Esophagus (tissue), 2 donors: ENCODE measurements around the gene LILRB4. TPM values are rescaled to one million over a fixed set of nuclear protein-coding genes. Genes with fewer than 3 reads are reported as not detected.

ENCODE experiments used
- H3K27ac ChIP-seq, 2 donors: one replicate each; pipeline ENCODE4 v1.5.1; 2013; ENCODE audit warnings: low read depth in 2 of 2, mild to moderate bottlenecking in 2 of 2, inconsistent platforms in 1 of 2, low read length in 1 of 2, moderate library complexity in 1 of 2
- H3K27me3 ChIP-seq, 2 donors: one replicate each; pipeline ENCODE4 v1.6.1; 2013; ENCODE audit warnings: low read length in 2 of 2, control low read depth in 1 of 2, mild to moderate bottlenecking in 1 of 2; ENCODE audit not compliant: insufficient read depth in 2 of 2, control insufficient read depth in 1 of 2
- H3K36me3 ChIP-seq, 2 donors: one replicate each; pipeline ENCODE4 v1.6.1; 2013; ENCODE audit warnings: low read length in 1 of 2; ENCODE audit not compliant: control insufficient read depth in 2 of 2, insufficient read depth in 2 of 2
- H3K4me1 ChIP-seq, 2 donors: one replicate each; pipeline ENCODE4 v1.6.1; 2013; ENCODE audit warnings: low read length in 1 of 2; ENCODE audit not compliant: control insufficient read depth in 2 of 2, insufficient read depth in 2 of 2
- H3K4me3 ChIP-seq, 2 donors: one replicate each; pipeline ENCODE4 v1.5.1; 2013; ENCODE audit warnings: low read length in 2 of 2, mild to moderate bottlenecking in 2 of 2, low read depth in 1 of 2, moderate library complexity in 1 of 2
- H3K9me3 ChIP-seq, 2 donors: one replicate each; pipeline ENCODE4 v1.6.1; 2013; ENCODE audit warnings: mild to moderate bottlenecking in 2 of 2, low read depth in 1 of 2, low read length in 1 of 2, moderate library complexity in 1 of 2; ENCODE audit not compliant: control insufficient read depth in 2 of 2, insufficient read depth in 1 of 2
- WGBS, 2 donors: extraction: QIAGEN DNeasy Blood & Tissue Kit; methylation state at CpG; one replicate each; pipeline ENCODE4 v1.1.7; 2013; 5-methylcytosine and 5-hydroxymethylcytosine counted together
- polyA plus RNA-seq, 2 donors: library from polyadenylated mRNA; stranded (reverse); fragments of 200-250 nt; gene quantifications; one replicate each; pipeline ENCODE4 v1.2.3, GENCODE V29; 2013
- donor health status: healthy with polysubstance abuse.
- donor health status: Bipolar disorder and iron deficiency.

LILRB4 gene
- polyA plus RNA-seq, 2 donors, result 0.35 to 0.58 TPM

DNA sequence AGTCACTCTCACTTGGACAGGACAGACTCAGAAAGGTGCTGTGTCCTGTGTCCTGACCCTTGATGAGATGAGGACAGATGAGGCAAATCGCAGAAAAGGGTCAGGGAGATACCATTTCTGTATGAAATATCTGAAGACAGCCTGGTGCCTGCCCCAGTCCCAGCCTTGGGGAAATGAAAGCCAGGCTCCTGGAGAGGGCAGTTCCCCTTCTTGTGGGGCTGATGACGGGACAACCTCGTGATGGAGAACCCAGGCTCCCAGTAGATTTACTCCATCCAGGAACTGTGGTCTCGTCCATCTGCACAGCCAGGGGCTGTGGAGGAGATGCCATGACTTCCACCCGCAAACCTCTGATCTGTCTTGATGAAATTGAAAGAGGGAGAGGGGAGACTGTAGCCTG, 18.7 kb upstream of the LILRB4 start:
- Histone ChIP-seq H3K27me3 (no peaks in the 10 kb centered on the region), H3K9me3 (no peaks in the 10 kb centered on the region), H3K36me3 (no peaks in the 10 kb centered on the region), H3K27ac (no peak overlapping the region), H3K4me1 (no peaks in the 10 kb centered on the region), H3K4me3 (no peak overlapping the region)
- WGBS, 2 donors, result 69 to 71% methylated on average over 5 of the region's 5 CpGs

DNA sequence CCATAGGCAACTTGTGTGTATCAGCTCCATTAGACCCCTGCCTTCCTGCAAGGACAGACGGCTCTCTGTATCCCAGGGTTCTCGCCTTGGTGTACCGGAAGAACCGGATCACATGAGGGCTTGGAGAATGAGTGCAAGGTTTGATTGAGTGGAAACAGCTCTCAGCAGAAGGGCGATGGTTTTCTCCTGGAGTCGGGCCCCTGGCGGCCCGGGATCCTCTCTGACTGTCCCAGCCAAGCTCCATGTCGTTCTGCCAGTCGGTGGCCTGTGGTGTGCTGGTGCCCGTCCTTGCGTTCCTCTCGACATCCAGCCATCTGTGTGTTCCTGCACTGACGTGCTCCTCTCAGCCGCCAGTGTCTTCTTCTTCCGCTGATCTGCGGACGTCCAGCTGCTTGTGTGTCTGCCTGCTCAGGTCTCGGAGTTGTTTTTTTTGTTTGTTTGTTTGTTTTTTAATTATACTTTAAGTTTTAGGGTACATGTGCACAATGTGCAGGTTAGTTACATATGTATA, 16.4 kb upstream of the LILRB4 start:
- Histone ChIP-seq H3K9me3 (no peaks in the 10 kb centered on the region), H3K4me3 (no peak overlapping the region), H3K4me1 (no peaks in the 10 kb centered on the region), H3K27me3 (no peaks in the 10 kb centered on the region), H3K36me3 (no peaks in the 10 kb centered on the region), H3K27ac (no peak overlapping the region)
- 86 to 91% methylated on average over 19 of the region's 19 CpGs for WGBS, 2 donors

DNA sequence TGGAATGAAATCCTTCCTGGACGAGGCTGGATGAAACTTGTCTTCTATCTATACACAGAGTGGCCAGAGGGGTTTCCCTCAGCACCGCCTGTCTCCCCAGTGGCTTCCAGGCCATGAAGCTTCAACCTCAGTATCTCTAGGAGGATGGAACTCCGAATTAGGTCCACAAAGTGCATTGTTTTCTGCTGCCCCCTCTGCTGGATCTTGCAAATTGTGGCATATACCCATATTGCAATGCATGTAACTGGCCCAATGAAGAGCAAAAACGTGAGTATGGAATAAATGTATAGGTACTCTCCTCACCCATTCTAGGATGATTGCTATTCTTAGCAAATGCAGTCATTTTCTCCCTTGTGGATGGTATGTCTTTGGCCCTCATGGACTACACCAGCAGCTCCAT, 14.7 kb upstream of the LILRB4 start:
- Histone ChIP-seq H3K4me1 (no peaks in the 10 kb centered on the region), H3K9me3 (no peaks in the 10 kb centered on the region), H3K27me3 (no peaks in the 10 kb centered on the region), H3K27ac (no peak overlapping the region), H3K4me3 (no peak overlapping the region), H3K36me3 (no peaks in the 10 kb centered on the region)
- 48 to 56% methylated on average over 4 of the region's 4 CpGs for WGBS, 2 donors

DNA sequence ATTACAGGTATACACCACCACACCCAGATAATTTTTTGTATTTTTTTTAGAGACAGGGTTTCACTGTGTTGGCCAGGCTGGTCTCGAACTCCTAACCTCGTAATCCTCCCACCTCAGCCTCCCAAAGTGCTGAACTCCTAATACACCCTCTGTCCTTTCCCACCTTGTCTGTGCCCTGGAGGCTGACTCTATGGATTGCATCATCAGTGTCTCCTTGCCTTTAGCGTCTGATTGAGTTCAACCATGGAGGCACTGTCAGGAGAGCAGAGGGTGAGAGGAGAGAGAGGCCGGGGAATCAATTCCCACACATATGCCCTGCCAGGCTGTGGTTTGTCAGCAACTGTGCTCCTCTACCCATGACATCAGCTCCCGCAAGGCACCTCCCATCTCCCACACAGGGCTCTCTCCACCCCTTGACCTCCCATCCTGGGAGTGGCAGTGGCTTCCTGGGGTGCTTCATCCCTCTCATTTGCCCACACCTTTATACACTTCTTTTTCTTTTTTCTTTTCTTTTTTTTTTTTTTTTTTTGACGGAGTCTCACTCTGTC, 12.6 kb upstream of the LILRB4 start:
- Histone ChIP-seq H3K9me3 (no peaks in the 10 kb centered on the region), H3K27ac (no peak overlapping the region), H3K4me3 (no peak overlapping the region), H3K27me3 (no peaks in the 10 kb centered on the region), H3K4me1 (no peaks in the 10 kb centered on the region), H3K36me3 (no peaks in the 10 kb centered on the region)
- 82 to 89% methylated on average over 5 to 6 of the region's 6 CpGs for WGBS, 2 donors

DNA sequence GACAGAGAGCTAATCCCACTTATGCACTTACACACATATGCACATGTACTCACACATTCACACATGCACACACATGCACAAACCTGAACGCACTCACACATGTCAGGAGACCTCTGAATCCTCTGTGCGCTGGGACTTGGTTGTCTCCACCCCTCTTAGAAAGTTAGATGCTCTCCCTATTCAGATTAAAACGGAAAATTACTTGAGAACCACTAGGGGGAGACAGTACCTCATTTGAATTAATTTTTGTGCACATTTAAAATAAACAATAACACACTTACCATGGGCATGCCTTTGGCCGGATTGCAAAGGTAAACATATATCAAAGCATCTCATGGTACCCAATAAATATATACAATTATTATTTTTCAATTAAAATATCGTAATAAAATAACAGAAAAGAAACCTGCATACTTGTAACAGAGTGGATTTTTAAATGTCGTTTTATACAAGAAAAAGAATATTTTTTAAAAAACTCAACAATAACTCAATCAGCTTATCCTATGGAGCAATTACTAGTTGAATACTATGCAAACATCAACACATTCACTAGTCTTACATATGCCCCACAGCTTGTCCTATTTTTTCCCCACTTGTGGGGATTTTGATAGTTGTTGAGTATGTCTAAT, 9.5 kb upstream of the LILRB4 start:
- H3K4me3 ChIP-seq, result no peak overlapping the region
- H3K27ac ChIP-seq, result no peak overlapping the region
- no peaks in the 10 kb centered on the region for H3K27me3 ChIP-seq
- no peaks in the 10 kb centered on the region for H3K4me1 ChIP-seq
- no peaks in the 10 kb centered on the region for H3K36me3 ChIP-seq
- 33 to 37% methylated on average over 6 of the region's 6 CpGs for WGBS, 2 donors
- no peaks in the 10 kb centered on the region for H3K9me3 ChIP-seq

DNA sequence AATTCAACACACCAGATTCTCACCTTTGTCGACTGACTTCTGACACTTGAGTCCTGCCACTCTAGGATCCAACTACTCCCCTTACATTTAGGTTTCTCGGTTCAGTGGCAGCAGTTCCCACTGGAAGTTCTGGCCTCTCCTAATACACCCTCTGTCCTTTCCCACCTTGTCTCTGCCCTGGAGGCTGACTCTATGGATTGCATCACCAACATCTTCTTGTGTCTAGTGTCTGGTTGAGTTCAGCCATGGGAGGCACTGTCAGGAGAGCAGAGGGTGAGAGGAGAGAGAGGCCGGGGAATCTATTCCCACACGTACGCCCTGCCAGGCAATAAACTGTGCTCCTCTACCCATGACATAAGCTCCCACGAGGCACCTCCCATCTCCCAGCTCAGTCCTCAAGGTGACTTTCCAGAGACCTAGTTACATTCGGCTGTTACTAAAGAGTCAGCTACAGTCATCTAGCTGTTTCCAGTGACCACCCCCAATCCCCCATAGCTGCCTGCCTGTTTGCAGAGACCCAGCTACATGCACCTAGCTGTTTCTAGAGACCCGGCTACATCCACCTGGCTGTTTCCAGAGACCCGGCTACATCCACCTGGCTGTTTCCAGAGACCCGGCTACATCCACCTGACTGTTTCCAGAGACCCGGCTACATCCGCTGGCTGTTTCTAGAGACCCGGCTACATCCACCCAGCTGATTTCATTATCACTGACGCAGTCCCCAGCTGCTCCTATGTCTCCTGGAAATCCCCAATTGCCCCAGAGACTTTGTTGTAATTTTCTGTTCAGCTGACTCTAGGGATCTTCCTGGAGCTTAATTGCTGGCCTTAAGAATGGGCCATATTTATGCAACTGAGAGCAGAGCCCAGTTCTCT, 8.1 kb upstream of the LILRB4 start:
- Histone ChIP-seq H3K4me3 (no peak overlapping the region), H3K4me1 (no peaks in the 10 kb centered on the region), H3K27ac (no peak overlapping the region), H3K36me3 (no peaks in the 10 kb centered on the region), H3K9me3 (peaks cover 0 to 2% of the 10 kb centered on the region in 2 donors), H3K27me3 (peaks cover 0 to 2% of the 10 kb centered on the region in 2 donors)
- 76% methylated on average over 14 of the region's 14 CpGs for WGBS, 2 donors

DNA sequence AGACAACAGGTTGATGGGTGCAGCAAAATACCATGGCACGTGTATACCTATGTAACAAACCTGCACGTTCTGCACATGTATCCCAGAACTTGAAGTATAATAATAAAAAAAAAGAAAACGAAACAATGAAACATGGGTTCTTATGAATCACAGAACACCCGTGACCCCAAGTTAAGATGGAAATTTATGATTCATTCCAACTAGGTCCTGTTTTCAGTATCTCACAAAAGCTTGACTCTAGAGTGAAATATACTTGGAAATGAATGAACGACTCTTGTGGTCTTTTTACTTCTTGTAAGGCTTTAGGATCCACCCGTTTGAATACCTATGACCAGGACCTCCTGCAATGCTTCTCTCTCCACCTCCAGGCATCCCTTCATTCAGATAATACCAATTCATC, 3.5 kb upstream of the LILRB4 start:
- 80 to 81% methylated on average over 6 of the region's 6 CpGs for WGBS, 2 donors
- no peaks in the 10 kb centered on the region for H3K36me3 ChIP-seq
- peaks cover 0 to 2% of the 10 kb centered on the region in 2 donors for H3K9me3 ChIP-seq
- H3K27ac ChIP-seq, result no peak overlapping the region
- no peaks in the 10 kb centered on the region for H3K4me1 ChIP-seq
- peaks cover 0 to 2% of the 10 kb centered on the region in 2 donors for H3K27me3 ChIP-seq
- no peak overlapping the region for H3K4me3 ChIP-seq

DNA sequence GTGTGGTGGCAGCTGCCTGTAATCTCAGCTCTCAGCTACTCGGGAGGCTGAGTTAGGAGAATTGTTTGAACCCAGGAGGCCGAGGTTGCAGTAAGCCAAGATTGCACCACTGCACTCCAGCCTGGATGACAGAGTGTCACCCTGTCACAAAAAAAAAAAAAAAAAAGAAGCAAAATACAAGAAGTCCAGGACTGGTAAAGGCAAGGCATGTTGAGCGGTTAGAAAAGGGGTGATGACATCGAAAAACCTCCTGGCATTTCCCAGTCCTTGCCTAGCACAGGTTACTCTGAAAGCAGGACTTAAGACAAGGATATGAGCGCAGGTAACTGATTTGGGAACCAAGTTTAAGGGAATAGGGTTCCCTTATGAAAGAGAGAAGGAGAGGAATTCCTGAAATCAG, 2.5 kb upstream of the LILRB4 start:
- Histone ChIP-seq H3K36me3 (no peaks in the 10 kb centered on the region), H3K4me3 (no peak overlapping the region), H3K4me1 (no peaks in the 10 kb centered on the region), H3K27me3 (peaks cover 0 to 2% of the 10 kb centered on the region in 2 donors), H3K27ac (no peak overlapping the region), H3K9me3 (peaks cover 0 to 2% of the 10 kb centered on the region in 2 donors)
- 80 to 82% methylated on average over 5 of the region's 5 CpGs for WGBS, 2 donors

DNA sequence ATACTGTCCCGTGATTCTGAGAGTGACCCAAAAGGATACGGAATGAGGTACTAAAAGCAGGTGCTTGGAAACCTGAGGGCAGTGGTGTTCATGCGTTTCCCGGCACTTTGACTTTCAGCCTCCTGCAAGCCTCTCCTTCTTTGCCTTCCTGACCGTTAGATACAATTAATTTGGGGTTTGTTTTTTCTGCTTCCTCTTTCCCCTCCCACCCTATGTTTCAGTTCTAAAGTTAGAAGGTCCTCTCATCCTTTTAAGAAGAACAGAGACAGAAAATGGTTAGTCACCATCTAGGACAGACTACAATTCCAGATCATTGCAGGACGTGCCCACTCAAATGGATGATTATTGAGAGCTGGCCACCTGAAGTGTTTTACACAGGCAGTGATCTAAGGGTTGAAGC, 1.8 kb upstream of the LILRB4 start:
- Histone ChIP-seq H3K9me3 (peaks cover 0 to 2% of the 10 kb centered on the region in 2 donors), H3K36me3 (no peaks in the 10 kb centered on the region), H3K4me1 (no peaks in the 10 kb centered on the region), H3K27ac (no peak overlapping the region), H3K27me3 (peaks cover 0 to 2% of the 10 kb centered on the region in 2 donors), H3K4me3 (no peak overlapping the region)
- 75 to 76% methylated on average over 6 of the region's 6 CpGs for WGBS, 2 donors
